Measurements from ENCODE around the gene ITPR3.
A peak's percentile ranks its signal among the peaks of the same experiment; 100 is the strongest.

The ITPR3 gene

DNA sequence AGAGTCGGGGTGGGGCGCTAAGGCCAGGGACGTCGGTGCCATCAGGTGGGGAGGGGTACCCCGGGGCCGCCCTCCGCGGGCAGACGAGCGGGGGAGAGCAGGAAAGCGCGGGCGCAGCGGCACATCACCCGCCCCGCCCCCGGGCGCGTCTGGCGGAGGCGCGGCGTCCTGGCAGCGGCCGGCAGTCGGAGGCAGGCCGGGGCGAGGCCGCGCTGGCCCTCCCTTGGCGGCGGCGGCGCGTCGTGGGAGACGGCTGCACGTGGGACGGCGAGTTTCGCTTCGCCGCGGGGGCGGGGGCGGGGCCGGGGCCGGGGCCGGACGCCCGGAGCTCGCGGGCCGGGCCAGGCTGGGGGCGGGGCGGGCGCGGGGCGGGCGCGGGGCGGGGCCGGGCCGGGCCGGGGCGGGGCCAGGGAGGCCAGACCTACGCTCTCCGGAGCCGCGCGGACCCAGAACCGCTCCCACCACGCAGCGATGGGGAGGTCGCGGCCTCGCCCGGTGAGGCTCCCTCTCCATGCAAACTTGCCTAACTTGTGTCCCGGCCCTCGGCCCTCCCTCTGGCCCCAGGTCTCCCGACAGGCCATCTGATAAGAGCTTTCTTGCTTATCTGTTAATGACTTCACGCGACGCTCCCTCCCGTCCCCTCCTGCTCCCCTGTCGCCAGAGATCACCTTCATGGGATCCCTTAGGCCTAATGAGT, 12.5 kb downstream of the ITPR3 start:
- peak in 1 of 2 donors; percentile 18 for DNase-seq (ENCODE audit: low read depth in 2 of 2, low spot score in 1 of 2)

DNA sequence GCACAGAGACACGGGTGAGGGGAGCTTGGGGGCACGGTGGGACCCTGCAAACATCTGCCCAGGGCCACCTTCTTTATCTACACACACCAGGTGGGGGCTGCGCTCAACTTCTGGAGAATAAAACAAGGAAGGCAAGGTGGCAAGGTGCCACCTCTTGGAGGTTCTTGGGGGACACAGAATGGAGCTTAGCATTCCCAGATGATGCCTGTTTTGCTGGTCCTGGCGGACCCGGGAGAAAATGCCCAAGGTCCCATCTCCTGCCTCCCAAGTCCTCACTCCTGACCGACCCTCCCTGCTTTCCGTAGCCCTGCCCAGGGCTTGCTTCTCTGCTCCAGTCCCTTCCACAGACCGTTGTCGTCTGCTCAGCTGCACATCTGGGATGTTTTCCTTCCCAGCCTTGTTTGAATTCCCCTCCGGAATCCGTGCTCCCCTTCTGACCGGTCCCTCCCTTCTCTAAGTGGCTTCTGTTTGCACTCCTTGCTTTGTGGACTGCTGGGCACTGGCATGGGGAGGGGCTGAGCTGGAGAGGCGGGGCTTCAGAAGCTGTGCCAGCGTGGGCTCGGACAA, 13.1 kb downstream of the ITPR3 start:
- DNase-seq (ENCODE audit: low read depth in 2 of 2, low spot score in 1 of 2), result no peak

DNA sequence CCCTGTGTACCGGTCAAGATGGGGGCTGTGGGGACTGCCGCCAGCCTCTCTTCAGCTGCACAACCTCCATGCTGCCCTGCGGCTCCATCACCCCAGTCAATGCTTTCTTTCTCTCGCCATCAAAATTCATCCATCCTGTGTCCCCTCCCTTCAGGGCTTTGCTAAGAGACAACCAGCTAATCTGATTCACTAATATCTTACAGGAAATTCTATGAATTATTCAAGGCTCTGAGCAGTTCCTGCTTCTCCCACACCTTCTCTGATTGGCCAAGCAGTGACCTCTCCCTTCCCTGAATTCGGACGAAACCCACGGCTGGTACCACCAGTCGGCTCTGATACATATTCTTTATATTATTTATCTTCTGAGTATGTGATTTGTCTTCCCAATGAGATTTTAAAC, 13.8 kb downstream of the ITPR3 start:
- no peak for DNase-seq (ENCODE audit: low read depth in 2 of 2, low spot score in 1 of 2)

DNA sequence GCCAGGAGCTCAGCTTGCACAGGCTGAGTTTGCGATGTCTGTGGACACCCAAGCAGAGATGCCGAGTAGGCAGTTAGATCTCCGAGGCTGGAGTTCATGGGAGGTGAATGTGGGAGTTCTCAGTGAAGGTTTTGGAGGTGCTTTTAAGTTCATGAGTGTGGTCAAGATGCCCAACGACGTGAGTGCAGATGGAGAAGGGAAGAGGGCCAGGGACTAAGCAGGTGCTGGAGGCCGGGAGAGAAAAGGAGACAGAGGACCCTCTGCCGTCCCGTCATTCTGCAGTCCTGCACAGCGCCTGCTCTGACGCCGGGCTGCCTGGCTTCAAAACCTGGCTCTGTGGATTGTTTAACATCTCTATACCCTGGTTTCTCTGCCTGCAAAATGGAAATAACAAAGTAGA, 15.5 kb downstream of the ITPR3 start:
- DNase-seq (ENCODE audit: low read depth in 2 of 2, low spot score in 1 of 2), result no peak

DNA sequence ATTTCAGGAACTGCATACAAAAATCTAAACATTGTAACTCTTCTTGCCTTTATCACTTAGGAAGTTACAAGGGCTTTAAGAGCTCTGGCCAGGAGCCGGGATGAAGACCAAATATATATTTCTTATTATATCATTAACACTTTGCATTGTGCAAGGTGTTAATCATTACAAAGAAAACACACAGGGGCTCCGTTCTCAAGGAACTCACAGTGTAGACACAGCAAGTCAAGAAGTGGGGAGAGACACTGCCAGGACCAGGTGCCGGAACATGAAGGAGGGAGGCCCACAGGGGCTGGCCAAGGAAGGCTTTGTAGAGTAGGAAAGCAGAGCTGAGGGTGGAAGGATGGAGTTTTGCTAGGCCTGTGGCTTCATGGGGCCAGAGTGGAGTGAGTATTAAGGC, 17.4 kb downstream of the ITPR3 start:
- no peak for DNase-seq (ENCODE audit: low read depth in 2 of 2, low spot score in 1 of 2)

DNA sequence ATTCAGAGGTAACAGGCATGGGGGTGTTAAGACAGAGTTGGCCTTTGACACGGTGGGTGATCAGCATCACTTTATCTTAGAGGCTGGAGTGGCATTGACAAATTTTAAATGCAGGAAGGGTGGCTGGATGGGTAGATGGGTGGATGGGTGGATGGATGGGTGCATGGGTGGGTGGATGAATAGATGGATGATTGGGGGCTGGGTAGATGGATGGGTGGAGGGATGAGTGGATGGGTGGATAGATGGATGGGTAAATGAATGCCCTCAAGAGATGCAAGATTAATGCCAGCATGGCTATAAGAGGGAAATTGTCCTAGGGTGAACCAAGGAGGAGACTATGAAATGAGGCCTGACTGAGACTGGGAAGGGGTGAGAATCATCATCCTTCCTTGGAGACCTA, 18.4 kb downstream of the ITPR3 start:
- DNase-seq (ENCODE audit: low read depth in 2 of 2, low spot score in 1 of 2), result no peak

DNA sequence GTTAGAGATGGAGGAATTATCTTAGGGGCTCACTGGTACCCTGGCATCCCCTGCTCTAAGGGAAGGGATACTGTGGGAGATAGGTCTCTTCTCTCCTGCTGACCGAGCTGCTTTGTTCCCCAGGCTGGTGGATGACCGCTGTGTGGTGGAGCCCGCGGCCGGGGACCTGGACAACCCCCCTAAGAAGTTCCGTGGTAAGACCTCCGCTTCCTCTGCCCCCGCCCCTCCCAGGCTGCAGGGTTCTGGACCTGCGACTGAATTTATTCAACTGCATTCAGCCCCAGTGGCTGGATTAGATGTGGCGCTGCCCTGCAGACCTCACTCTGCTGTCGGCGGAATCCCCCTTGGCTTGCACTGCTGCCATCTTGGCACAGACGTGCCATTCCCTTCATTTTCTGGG, 19.2 kb downstream of the ITPR3 start:
- no peak for DNase-seq (ENCODE audit: low read depth in 2 of 2, low spot score in 1 of 2)

DNA sequence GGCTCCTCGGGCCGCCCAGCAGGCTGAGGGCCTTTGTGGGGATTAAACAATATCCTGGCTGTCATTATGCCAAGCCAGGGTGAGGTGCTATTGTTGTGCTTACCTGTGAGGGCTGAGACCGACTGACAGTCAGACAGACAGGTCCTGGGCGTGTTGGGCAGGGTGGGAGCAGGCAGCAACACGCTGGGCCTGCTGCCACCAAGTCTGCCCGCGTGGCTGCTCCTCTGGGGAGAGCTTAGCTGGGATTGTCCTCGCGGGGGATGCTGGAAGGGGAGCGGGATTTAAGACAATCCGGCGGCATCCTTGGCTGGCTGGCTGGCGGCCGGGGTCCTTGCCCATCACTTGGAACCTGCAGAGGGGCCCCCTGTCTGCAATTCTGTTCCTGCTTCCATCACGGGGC, 20.0 kb downstream of the ITPR3 start:
- DNase-seq (ENCODE audit: low read depth in 2 of 2, low spot score in 1 of 2), result no peak

DNA sequence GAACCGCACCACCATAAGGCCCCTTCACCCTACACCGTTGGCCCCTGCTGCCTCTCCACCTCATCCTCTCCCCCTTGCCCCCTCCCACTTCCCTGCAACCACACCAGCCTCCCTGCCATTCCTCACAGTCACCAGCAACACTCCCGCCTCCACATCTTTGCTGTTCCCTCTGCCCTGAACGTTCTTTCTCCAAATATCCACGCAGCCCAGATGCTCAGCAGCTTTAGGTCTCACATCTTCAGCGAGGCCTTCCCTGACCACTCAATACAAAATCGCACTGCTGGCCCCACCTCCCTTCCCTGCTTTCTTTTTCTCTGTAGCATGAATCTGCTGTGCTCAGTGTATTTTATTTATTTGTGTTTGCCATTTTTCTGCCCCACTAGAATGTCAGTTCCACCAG, 20.5 kb downstream of the ITPR3 start:
- DNase-seq (ENCODE audit: low read depth in 2 of 2, low spot score in 1 of 2), result no peak

DNA sequence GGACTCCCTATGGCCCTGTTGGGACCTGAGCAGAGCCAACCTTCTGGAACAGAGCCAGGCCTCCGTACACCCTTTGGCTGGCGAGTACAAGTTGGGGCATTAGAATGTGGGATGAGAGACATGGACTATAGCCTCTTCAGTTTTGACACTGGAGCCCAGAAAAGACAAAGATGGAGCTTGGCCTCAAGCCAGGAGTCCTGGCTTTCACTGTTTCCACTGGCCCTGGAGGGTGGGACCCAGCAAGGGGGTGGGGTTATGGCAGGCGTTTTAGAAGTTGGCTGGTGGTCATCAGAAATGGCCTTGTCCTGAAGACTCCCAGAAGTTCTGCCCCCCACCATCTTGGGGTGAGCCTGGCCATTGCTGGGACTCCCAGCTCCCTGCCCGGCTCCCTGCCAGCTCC, 21.8 kb downstream of the ITPR3 start:
- DNase-seq (ENCODE audit: low read depth in 2 of 2, low spot score in 1 of 2), result no peak

DNA sequence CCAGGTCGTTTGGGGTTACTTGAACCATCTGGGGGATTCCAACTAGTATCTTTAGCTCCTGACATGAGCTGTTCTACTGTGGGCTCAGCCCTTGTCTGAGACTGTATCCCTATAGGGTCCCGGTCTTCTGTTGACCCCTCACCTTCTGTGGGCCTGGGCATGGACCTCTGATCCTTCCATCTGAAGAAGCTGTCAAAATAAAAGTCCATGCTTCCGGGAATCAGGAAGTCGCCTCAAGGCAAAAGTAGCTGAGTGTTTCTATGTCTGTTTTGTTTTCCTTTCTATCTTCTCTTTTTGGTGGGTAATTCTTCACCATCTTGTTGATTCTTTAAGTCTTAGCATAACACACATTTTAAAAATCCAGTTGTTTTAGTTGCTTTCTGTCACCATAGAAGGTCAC, 30.3 kb downstream of the ITPR3 start:
- no peak for DNase-seq (ENCODE audit: low read depth in 2 of 2, low spot score in 1 of 2)

DNA sequence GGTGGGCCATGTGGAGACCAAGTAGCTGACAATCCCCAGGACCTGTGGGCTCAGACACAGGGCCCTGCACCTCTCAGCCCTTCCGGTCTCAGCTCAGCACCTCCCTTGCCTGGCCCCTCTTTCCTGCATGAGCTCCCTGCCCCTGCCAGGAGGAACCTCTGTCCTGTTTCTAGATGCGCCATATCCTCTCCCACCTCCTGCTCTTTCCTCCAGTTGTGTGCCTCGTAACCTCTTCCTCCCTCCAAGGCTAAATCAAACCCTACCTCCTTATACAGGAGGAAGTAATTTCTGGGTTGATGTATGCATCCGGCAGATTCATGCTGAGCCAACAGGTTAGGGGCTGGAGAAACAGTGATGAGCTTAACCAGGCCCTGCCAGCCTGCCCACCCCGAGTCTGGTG, 30.9 kb downstream of the ITPR3 start:
- DNase-seq (ENCODE audit: low read depth in 2 of 2, low spot score in 1 of 2), result no peak

DNA sequence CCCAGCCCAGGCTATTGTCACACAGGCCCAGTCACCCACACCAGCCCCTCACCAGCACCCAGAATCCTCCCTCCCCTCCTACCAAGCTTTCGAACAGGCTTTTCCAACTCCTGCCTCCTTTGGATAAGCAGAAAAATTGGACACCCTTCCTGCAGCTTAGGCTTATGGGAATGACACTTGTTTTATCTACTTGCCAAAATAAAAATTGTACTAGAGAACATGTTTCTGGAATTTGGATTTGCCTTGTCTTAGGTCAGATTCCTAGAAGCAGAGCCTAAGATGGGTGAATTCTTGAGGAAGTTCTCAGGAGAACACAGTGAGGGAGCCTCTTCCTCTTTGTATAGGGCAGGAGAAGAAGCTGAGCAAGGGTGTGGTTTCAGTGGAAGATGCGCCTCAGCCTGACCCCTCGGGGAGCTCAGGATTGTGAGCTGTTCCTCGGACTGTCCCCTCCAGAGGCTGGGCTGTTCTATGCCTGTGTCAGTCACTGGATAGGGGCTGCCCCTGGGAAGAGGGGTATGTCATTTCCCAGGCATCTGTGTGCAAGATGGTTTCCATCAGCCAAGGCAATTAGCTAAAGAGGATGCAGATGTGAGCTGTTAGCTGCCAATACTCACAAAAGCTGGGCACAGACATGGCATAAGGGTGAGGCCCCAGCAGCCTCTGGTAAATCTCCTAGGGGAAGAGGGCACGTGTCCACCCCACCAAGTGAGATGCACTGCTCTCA, 33.9 kb downstream of the ITPR3 start:
- no peak for DNase-seq (ENCODE audit: low read depth in 2 of 2, low spot score in 1 of 2)

DNA sequence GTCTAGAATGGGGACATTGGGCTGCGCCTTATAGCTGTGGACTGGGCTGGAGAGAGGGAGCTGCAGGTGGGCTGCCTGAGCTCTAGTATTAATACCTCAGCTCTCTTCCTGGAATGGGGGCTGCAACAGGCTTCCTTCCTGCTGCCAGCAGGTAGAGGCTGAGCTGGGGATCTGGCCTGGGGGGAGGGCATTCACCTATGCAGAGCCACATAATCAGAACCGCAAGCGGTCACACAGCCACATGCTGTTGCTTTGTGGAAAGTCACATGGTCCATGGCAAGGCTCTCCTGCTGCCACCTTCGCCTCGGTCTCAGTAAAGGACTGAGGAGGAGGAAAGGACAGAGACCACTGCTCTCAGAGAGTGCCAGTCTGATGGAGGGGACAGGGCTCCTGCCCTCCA, 35.7 kb downstream of the ITPR3 start:
- no peak for DNase-seq (ENCODE audit: low read depth in 2 of 2, low spot score in 1 of 2)

DNA sequence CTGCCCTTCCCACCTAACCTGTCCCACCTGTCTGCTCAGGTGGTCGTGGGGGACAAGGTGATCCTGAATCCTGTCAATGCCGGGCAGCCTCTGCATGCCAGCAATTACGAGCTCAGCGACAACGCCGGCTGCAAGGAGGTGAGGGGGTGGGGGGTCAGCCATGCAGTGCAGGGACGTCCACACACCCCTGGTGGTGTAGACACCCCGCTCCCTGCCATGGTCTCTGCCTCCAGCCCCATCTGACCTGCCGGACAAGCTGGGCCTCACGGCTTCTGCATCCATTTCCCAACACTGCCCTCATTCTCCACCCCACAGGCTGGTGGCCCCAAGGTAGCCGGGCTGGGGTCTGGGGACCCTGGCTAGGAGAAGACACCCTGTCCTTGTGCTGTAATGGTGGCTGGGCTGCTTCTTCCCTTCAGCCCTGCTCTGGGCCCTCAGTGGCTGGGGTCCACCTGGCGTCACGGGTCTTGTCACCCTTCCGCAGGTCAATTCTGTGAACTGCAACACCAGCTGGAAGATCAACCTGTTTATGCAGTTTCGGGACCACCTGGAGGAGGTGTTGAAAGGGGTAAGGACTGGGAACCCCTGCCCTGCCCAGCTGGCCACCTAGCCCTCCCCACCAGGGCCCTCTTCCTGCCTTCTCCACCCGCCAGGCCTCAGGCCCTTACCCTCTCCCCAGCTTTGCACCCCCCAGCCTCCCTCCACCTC, 38.0 kb downstream of the ITPR3 start:
- DNase-seq (ENCODE audit: low read depth in 2 of 2, low spot score in 1 of 2), result no peak

DNA sequence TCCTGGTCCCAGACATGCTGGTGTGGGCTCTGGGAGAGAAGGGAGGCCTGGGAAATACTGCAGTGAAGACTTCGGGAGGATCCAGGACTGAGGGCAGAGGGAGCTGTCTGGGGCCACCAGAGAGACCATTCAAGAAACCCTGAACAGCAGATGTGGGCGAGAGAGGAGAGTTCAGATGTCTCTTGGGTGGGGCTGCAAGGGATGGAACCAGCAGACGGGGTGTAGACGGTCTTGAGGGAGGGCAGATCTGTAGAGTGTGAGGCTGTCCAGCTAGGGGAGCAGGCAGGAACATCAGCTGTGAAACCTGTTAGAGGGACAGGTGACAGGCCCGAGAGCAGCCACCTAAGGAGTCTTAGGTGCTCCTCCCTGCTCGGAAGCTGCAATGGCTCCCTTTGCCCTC, 38.9 kb downstream of the ITPR3 start:
- no peak for DNase-seq (ENCODE audit: low read depth in 2 of 2, low spot score in 1 of 2)

DNA sequence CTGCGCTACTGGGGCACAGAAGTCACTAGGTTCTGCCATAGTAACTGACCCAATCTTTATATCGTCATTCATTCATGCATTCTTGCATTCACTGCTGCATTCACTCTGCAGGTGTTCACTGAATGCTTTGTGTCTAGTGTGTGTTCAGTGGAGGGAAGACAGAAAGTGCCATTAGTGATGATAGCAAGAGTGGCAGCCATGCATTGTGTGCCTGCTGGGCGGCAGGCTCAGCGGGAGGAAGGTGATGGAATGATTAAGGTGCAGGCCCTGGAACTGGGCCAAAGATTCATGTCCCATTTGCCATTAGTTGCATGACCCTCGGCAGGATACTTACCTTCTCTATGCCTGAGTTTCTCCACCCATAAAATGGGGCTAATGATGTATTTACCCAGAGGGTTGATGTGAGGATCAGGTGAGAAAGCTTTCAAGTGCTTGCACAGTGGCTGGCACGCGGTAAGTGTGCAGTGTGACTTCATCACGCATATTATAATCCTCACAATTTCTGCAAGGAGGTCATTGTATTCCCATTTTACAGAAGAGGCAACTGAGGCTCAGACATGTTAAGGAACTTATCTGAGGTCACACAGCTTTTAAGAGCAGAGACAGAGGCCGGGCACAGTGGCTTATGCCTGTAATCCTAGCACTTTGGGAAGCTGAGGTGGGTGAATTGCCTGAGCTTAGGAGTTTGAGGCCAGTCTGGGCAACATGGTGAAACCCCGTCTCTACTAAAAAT, 40.1 kb downstream of the ITPR3 start:
- no peak for DNase-seq (ENCODE audit: low read depth in 2 of 2, low spot score in 1 of 2)

DNA sequence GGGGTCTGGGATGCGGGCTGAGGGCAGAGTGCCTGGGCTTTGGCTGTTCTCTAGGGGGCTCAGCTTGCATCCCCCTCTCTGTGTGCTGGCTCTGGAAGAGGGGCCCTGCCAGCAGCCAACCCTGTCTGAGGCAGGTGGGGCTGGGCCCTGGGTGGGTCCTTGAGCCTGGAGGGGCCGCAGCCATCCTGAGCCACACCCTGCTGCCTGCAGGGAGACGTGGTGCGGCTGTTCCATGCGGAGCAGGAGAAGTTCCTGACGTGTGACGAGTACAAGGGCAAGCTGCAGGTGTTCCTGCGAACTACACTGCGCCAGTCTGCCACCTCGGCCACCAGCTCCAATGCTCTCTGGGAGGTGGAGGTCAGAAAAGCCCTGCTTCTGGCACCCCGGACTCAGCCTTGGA, 41.2 kb downstream of the ITPR3 start:
- no peak for DNase-seq (ENCODE audit: low read depth in 2 of 2, low spot score in 1 of 2)

DNA sequence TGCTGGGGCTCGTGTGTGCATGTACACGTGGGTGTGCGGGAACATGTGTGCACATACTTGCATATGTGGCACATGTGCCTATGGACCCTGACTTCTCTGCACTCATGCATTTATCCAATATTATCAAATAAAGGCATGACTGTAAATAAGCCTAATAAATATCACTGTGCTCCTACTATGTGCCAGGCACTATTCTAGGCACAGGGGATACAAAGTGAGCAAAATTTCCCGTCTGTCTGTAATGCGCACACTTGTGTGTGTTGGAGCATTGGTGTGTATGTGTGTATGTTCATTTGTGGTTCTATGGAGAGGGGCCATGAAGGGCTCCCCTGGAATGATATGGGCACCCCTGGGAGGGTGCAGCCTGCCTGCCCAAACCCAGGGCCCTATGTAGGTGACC, 41.9 kb downstream of the ITPR3 start:
- DNase-seq (ENCODE audit: low read depth in 2 of 2, low spot score in 1 of 2), result no peak

DNA sequence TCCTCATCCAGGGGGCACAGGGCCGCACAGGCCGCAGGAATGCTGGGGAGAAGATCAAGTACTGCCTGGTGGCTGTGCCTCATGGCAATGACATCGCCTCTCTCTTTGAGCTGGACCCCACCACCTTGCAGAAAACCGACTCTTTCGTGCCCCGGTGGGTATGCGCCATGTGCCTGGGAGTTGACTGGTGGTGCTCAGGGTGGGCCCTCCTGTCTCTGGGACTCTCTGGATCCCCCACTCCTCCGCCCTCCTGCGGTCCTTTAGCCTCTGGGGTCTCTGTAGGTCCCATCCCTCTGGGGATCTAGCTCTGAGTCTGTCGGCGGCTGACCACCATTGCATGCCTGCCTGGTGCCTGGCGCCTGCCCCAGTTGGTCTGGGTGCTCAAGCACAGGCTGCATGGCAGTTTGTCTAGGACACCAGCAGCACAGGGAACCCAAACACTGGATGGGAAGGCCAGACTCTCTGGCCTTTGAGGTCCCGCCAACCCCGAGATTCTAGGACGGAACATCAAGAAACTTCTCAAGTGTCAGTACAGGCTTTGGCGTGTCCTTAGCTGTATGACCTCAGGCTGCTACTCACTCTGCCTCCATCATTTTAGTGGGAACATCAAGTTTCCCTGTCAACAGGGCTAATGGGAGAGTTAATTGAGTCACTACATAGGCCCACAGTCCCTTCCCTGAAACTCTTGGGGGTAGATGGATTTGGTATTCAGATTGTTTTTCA, 42.8 kb downstream of the ITPR3 start:
- no peak for DNase-seq (ENCODE audit: low read depth in 2 of 2, low spot score in 1 of 2)
